ENCODE results near the gene EPS8L1. TPM values are rescaled to one million over a fixed set of nuclear protein-coding genes. Genes with fewer than 3 reads are reported as not detected.

EPS8L1 gene
- total RNA-seq, 2 experiments from 2014 or later, result 2.0 to 2.2 TPM

DNA sequence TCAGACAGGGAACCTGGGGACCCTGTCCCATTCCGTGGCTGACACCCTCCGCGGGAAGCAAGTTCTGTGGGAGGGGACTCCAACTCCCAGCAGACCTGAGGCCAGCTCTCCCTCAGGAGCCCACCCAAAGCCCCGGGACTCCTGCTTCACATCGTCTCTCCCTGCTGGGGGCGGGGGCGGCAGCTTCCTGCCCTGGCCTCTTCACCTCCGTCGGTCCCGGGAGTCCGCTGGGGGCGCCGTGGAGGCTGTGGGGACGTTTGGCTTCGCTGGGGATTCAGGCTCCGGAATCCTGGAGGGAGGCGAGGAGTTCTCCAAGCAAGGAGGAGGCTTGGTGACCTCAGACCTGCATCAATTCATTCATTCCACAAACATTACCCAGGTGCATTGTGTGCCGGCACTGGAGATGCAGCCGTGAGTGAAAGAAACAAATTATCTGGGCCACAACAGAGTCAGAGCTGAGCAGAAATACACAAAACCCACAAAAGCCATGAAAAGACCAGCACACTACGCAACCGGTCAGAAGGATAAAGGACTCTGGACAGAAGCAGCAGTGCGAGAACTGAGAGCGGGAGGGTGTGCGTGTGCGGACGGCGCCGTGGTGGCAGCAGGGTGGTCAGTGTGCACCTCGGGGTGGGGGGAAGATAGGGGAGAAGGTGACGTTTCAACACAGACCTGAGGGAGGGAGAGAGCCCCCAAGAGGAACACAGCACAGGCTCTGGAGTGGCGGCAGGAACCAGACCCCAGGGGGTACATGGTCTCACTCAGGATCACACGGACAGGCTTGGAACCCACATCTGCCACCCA is 19.0 kb downstream of the EPS8L1 start:
- H3K27me3 Mint-ChIP-seq, result peaks cover 4% of the 10 kb centered on the region
- no peaks in the 10 kb centered on the region for H3K9me3 Mint-ChIP-seq
- H3K4me1 ChIP-seq (ENCODE audit: insufficient read depth, low read length), result no peaks in the 10 kb centered on the region
- no peak for DNase-seq
- peaks cover 42% of the 10 kb centered on the region for H3K36me3 ChIP-seq (ENCODE audit: insufficient read depth, low read length)
- TF ChIP-seq, protein P1, sequence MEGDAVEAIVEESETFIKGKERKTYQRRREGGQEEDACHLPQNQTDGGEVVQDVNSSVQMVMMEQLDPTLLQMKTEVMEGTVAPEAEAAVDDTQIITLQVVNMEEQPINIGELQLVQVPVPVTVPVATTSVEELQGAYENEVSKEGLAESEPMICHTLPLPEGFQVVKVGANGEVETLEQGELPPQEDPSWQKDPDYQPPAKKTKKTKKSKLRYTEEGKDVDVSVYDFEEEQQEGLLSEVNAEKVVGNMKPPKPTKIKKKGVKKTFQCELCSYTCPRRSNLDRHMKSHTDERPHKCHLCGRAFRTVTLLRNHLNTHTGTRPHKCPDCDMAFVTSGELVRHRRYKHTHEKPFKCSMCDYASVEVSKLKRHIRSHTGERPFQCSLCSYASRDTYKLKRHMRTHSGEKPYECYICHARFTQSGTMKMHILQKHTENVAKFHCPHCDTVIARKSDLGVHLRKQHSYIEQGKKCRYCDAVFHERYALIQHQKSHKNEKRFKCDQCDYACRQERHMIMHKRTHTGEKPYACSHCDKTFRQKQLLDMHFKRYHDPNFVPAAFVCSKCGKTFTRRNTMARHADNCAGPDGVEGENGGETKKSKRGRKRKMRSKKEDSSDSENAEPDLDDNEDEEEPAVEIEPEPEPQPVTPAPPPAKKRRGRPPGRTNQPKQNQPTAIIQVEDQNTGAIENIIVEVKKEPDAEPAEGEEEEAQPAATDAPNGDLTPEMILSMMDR (IDR thresholded peaks at IDR 0.05), result no peak
- no peak overlapping the region for H3K4me3 Mint-ChIP-seq
- no peaks in the 10 kb centered on the region for H3K27me3 ChIP-seq (ENCODE audit: control insufficient read depth in 1 of 2, insufficient read depth in 2 of 2, low read length in 2 of 2)
- POLR2A ChIA-PET, result no interaction called here
- no peak for ATAC-seq (ENCODE audit: poor library complexity)
- H3K4me3 ChIP-seq (ENCODE audit: low read length), result no peak overlapping the region
- H3K9me3 ChIP-seq (ENCODE audit: control insufficient read depth in 1 of 2, insufficient read depth in 1 of 2, low read length in 2 of 2), result no peaks in the 10 kb centered on the region
- H3K36me3 Mint-ChIP-seq (ENCODE audit: low read depth), result peaks cover 18% of the 10 kb centered on the region
- CTCF ChIA-PET, result no interaction called here
- H3K27ac ChIP-seq (ENCODE audit: low read depth in 1 of 2, low read length in 2 of 2), result no peak overlapping the region
- H3K4me1 Mint-ChIP-seq (ENCODE audit: low read depth), result peaks cover 2% of the 10 kb centered on the region
- intact Hi-C loops (cut with DNase I, micrococcal nuclease), result loop anchor here in 1 of 2 experiments (5.0 kb wide), 1 partner anchor 637 kb away; no protein-coding TSS in a partner anchor
- H3K27ac Mint-ChIP-seq, result no peak overlapping the region

DNA sequence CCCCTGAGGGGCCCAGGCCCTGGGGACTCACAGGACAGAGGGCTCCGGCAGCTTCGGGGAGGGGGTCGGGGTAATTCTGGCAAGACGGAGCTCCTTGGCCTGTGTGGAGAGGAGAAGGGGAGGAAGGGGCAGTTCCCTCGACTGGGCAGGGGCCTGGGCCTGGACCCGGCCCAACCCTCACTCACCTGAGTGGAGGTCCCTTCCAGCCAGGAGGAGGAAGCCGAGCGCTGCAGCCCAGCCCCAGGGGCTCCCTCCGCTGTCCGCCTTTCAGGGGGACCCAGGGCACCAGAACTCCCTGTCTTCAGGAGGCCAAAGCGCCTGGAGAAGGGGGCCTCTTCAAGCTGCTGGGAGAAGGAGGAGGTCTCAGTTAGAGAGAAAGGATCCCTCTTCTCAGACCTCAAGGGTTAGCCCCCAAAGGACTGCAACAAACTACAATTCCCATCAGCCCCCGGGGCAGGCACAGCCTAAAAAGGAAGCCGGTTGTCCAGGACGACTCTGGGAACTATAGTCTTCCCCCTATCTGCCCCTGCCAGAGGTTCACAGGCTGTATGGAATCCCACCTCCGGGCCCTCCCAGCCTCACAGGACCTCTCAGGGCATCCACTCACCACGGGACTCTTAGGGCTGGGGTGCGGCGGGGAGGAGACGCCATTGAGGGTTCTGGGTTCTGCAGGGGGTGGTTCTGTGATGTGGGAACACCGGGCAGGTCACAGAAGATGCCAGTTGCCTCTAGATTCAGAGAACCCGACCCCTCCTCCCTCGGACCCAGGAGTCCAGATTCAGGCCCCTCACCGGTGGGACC is 19.8 kb downstream of the EPS8L1 start:
- ChIA-PET POLR2A (no interaction called here), CTCF (no interaction called here)
- ATAC-seq (ENCODE audit: poor library complexity), result no peak
- no peaks in the 10 kb centered on the region for H3K27me3 ChIP-seq (ENCODE audit: control insufficient read depth in 1 of 2, insufficient read depth in 2 of 2, low read length in 2 of 2)
- TF ChIP-seq, protein P1 (IDR thresholded peaks at IDR 0.05), result no peak
- DNase-seq, result no peak
- intact Hi-C loops (cut with DNase I, micrococcal nuclease), result no loop called here
- no peaks in the 10 kb centered on the region for H3K4me1 Mint-ChIP-seq (ENCODE audit: low read depth)
- no peaks in the 10 kb centered on the region for H3K9me3 ChIP-seq (ENCODE audit: control insufficient read depth in 1 of 2, insufficient read depth in 1 of 2, low read length in 2 of 2)
- H3K27ac ChIP-seq (ENCODE audit: low read depth in 1 of 2, low read length in 2 of 2), result no peak overlapping the region
- no peaks in the 10 kb centered on the region for H3K9me3 Mint-ChIP-seq
- no peak overlapping the region for H3K27ac Mint-ChIP-seq
- no peak overlapping the region for H3K4me3 Mint-ChIP-seq
- H3K36me3 Mint-ChIP-seq (ENCODE audit: low read depth), result peaks cover 19% of the 10 kb centered on the region
- no peaks in the 10 kb centered on the region for H3K4me1 ChIP-seq (ENCODE audit: insufficient read depth, low read length)
- peaks cover 47% of the 10 kb centered on the region for H3K36me3 ChIP-seq (ENCODE audit: insufficient read depth, low read length)
- H3K4me3 ChIP-seq (ENCODE audit: low read length), result no peak overlapping the region
- H3K27me3 Mint-ChIP-seq, result no peaks in the 10 kb centered on the region

DNA sequence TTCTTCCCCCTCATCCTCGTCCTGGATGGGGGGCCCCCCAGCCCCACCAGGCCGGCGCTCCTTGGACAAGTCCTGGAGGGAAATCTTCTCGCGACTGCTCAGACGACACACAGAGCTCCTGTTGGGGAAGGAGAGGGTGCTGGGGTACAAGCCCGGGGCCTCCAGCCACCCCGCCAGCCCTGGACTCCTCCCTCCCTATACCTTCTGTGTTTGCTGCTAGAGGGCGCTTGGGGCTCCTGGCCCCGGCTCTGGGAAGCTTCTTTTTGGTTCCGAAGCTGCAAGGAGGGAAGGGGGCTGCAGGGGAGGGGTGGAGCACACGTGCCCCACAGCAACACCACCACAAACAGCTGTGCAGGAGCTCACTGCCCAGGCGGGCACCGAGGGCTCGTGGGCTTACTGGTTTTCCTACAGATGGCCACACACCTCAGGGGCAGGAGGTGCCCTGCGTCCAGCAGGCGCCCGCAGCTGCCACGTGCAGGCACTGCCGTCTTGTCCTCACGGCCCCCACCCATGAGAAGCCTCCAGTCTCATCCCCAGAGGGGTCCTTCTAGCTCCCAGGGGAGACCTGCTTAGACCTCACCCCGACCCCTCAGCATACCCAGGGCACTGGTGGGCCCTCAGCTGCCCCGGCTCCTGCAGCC is 20.5 kb downstream of the EPS8L1 start:
- peaks cover 19% of the 10 kb centered on the region for H3K36me3 Mint-ChIP-seq (ENCODE audit: low read depth)
- intact Hi-C loops (cut with DNase I, micrococcal nuclease), result no loop called here
- H3K9me3 Mint-ChIP-seq, result no peaks in the 10 kb centered on the region
- H3K4me3 Mint-ChIP-seq, result no peak overlapping the region
- Histone ChIP-seq H3K27me3 (ENCODE audit: control insufficient read depth in 1 of 2, insufficient read depth in 2 of 2, low read length in 2 of 2) (no peaks in the 10 kb centered on the region), H3K4me3 (ENCODE audit: low read length) (no peak overlapping the region), H3K27ac (ENCODE audit: low read depth in 1 of 2, low read length in 2 of 2) (no peak overlapping the region), H3K4me1 (ENCODE audit: insufficient read depth, low read length) (no peaks in the 10 kb centered on the region), H3K9me3 (ENCODE audit: control insufficient read depth in 1 of 2, insufficient read depth in 1 of 2, low read length in 2 of 2) (no peaks in the 10 kb centered on the region), H3K36me3 (ENCODE audit: insufficient read depth, low read length) (peaks cover 42% of the 10 kb centered on the region)
- POLR2A ChIA-PET, result no interaction called here
- no peaks in the 10 kb centered on the region for H3K27me3 Mint-ChIP-seq
- H3K4me1 Mint-ChIP-seq (ENCODE audit: low read depth), result no peaks in the 10 kb centered on the region
- no peak for ATAC-seq (ENCODE audit: poor library complexity)
- CTCF ChIA-PET, result no interaction called here
- TF ChIP-seq, protein P1 (IDR thresholded peaks at IDR 0.05), result no peak
- no peak for DNase-seq
- no peak overlapping the region for H3K27ac Mint-ChIP-seq

All from CD4-positive, alpha-beta T cell (primary cell).